Small intestine (tissue), 16 donors: ENCODE results near the gene SLN. TPM values are rescaled to one million over a fixed set of nuclear protein-coding genes. Genes with fewer than 3 reads are reported as not detected.
"Not testable (repeated sequence)": the region's sequence is repeated elsewhere in the genome, so short reads cannot be mapped to it uniquely, and the experiment has no call there.

Experiments used
- DNase-seq, 2 donors: peaks; one replicate each; pipeline versions ENCODE4 v3.0.0 to v3.0.0-alpha.2; 2013
- FAIRE-seq: peaks from 2 replicates; lab custom pipeline; 2012; peaks lifted over from hg19 to GRCh38; lab: Jason Lieb, UNC
- H3K27ac ChIP-seq, 3 donors: one replicate each; pipeline ENCODE4 v1.5.1; 2013; ENCODE audit warnings: low read length in 2 of 3, mild to moderate bottlenecking in 2 of 3, control low read depth in 1 of 3, inconsistent platforms in 1 of 3, low read depth in 1 of 3, moderate library complexity in 1 of 3
- H3K27me3 ChIP-seq, 3 donors: one replicate each; pipeline ENCODE4 v1.6.1; 2013; ENCODE audit warnings: low read length in 3 of 3, inconsistent platforms in 1 of 3; ENCODE audit not compliant: control insufficient read depth in 3 of 3, insufficient read depth in 3 of 3
- H3K36me3 ChIP-seq, 3 donors: one replicate each; pipeline ENCODE4 v1.6.1; 2013; ENCODE audit warnings: low read length in 3 of 3, inconsistent platforms in 1 of 3, low read depth in 1 of 3, mild to moderate bottlenecking in 1 of 3, moderate library complexity in 1 of 3; ENCODE audit not compliant: control insufficient read depth in 3 of 3, insufficient read depth in 2 of 3
- H3K4me1 ChIP-seq, 3 donors: one replicate each; pipeline ENCODE4 v1.6.1; 2013; ENCODE audit warnings: low read length in 2 of 3, inconsistent platforms in 1 of 3, low read depth in 1 of 3, mild to moderate bottlenecking in 1 of 3, moderate library complexity in 1 of 3; ENCODE audit not compliant: control insufficient read depth in 3 of 3, insufficient read depth in 2 of 3
- H3K4me3 ChIP-seq, 3 donors: one replicate each; pipeline ENCODE4 v1.5.1; 2013; ENCODE audit warnings: low read length in 3 of 3, control low read depth in 1 of 3, inconsistent platforms in 1 of 3, low read depth in 1 of 3, mild to moderate bottlenecking in 1 of 3, moderate library complexity in 1 of 3
- H3K9me3 ChIP-seq, 2 donors: one replicate each; pipeline ENCODE4 v1.6.1; 2013; ENCODE audit warnings: low read depth in 1 of 2, low read length in 1 of 2; ENCODE audit not compliant: control insufficient read depth in 2 of 2, insufficient read depth in 1 of 2
- WGBS, 3 donors: extraction: QIAGEN DNeasy Blood & Tissue Kit; methylation state at CpG; one replicate each; pipeline ENCODE4 v1.1.7; 2013; 5-methylcytosine and 5-hydroxymethylcytosine counted together
- long read RNA-seq, 10 donors: transcript quantifications; one replicate each; lab custom pipeline, GENCODE V29; 2026
- polyA plus RNA-seq, 4 donors: library from polyadenylated mRNA; stranded (reverse) in 3 of 4; unstranded in 1 of 4; fragments of 200-250 nt in 3 of 4; fragments of 120-200 nt in 1 of 4; gene quantifications; one replicate each; pipeline versions ENCODE4 v1.2.1 to v1.2.3, GENCODE V29; 2013
- donor health status: healthy with polysubstance abuse.
- donor health status: control.
- donor health status: control.
- donor health status: Bipolar disorder and iron deficiency.
- donor health status: healthy.

The SLN gene
- polyA plus RNA-seq: 1 to 10 TPM in 1 of 4 donors, under 1 TPM in 1, not detected in 2; 0.15 to 6.2 TPM
- long read RNA-seq, donor 1, partial matches to known transcripts: 0 of 3 reads
- long read RNA-seq, donor 1, other reads (novel, unspliced or antisense): 0 of 3 reads
- long read RNA-seq, donor 2, partial matches to known transcripts: 0 of 4 reads
- long read RNA-seq, donor 2, other reads (novel, unspliced or antisense): 0 of 4 reads
- long read RNA-seq, donor 3, partial matches to known transcripts: 0 of 4 reads
- long read RNA-seq, donor 3, other reads (novel, unspliced or antisense): 0 of 4 reads
- long read RNA-seq, donor 4, partial matches to known transcripts: 0 of 1 reads
- long read RNA-seq, donor 4, other reads (novel, unspliced or antisense): 0 of 1 reads
- long read RNA-seq, donor 5, transcript SLN-201 (2 exons, 722 nt): major isoform, 32 of 32 reads
- long read RNA-seq, donor 5, partial matches to known transcripts: 0 of 32 reads
- long read RNA-seq, donor 5, other reads (novel, unspliced or antisense): 0 of 32 reads
- long read RNA-seq, donor 6, partial matches to known transcripts: 0 of 2 reads
- long read RNA-seq, donor 6, other reads (novel, unspliced or antisense): 0 of 2 reads
- long read RNA-seq, donor 7: 0 reads
- long read RNA-seq, donor 8, transcript SLN-201 (2 exons, 722 nt): major isoform, 110 of 111 reads
- long read RNA-seq, donor 8, partial matches to known transcripts: 0 of 111 reads
- long read RNA-seq, donor 8, other reads (novel, unspliced or antisense): 0 of 111 reads
- long read RNA-seq, donor 9: 0 reads
- long read RNA-seq, donor 10: 0 reads

- Histone ChIP-seq H3K9me3 (no peaks in the 10 kb centered on the region), H3K36me3 (no peaks in the 10 kb centered on the region), H3K27me3 (no peaks in the 10 kb centered on the region), H3K4me1 (no peaks in the 10 kb centered on the region), H3K27ac (no peak within 1 kb of the TSS), H3K4me3 (no peak within 1 kb of the TSS)
- DNase-seq (peak; percentile 22 to 70), FAIRE-seq (no peak)
- 21 to 46% (median 30%) methylated on average over 12 of the region's 12 CpGs for WGBS, 3 donors
These were observed at the start of gene SLN for GRCh38 chr11:107711861-107712755. TSS of gene SLN (minus strand) at chr11:107712056.

GRCh38 chr11:107758719-107759355, 47.0 kb upstream of the SLN start:
- not testable (repeated sequence) for H3K4me1 ChIP-seq, H3K36me3 ChIP-seq, H3K27me3 ChIP-seq, H3K27ac ChIP-seq, FAIRE-seq, H3K9me3 ChIP-seq, H3K4me3 ChIP-seq
- DNase-seq: peak; percentile 14 to 82
- 14 to 63% (median 36%) methylated on average over 7 of the region's 7 CpGs for WGBS, 3 donors

GRCh38 chr11:107757661-107758060, 45.8 kb upstream of the SLN start:
- Histone ChIP-seq H3K9me3 (peaks cover 0 to 5% of the 10 kb centered on the region in 2 donors), H3K27ac (no peak overlapping the region), H3K4me3 (no peak overlapping the region), H3K27me3 (no peaks in the 10 kb centered on the region), H3K36me3 (no peaks in the 10 kb centered on the region), H3K4me1 (no peaks in the 10 kb centered on the region)
- WGBS, 3 donors: 75 to 86% (median 86%) methylated on average over 1 of the region's 1 CpG
- FAIRE-seq (no peak), DNase-seq (no peak)

- no peaks in the 10 kb centered on the region for H3K36me3 ChIP-seq
- peaks cover 0 to 5% of the 10 kb centered on the region in 2 donors for H3K9me3 ChIP-seq
- DNase-seq: no peak
- 74 to 92% (median 77%) methylated on average over 1 of the region's 1 CpG for WGBS, 3 donors
- no peak for FAIRE-seq
- H3K4me3 ChIP-seq: no peak overlapping the region
- H3K4me1 ChIP-seq: no peaks in the 10 kb centered on the region
- no peak overlapping the region for H3K27ac ChIP-seq
- no peaks in the 10 kb centered on the region for H3K27me3 ChIP-seq
These were observed 44.7 kb upstream of the SLN start for GRCh38 chr11:107756553-107756952.

GRCh38 chr11:107752949-107753822, 41.3 kb upstream of the SLN start:
- WGBS, 3 donors: 50 to 69% (median 67%) methylated on average over 2 of the region's 2 CpGs
- no peak for FAIRE-seq

GRCh38 chr11:107752508-107752907, 40.7 kb upstream of the SLN start:
- WGBS, 3 donors: 71 to 74% (median 71%) methylated on average over 5 of the region's 5 CpGs
- no peak overlapping the region for H3K27ac ChIP-seq
- FAIRE-seq (no peak), DNase-seq (no peak)
- H3K9me3 ChIP-seq: peaks cover 0 to 2% of the 10 kb centered on the region in 2 donors
- no peak overlapping the region for H3K4me3 ChIP-seq
- H3K4me1 ChIP-seq: no peaks in the 10 kb centered on the region
- H3K36me3 ChIP-seq: no peaks in the 10 kb centered on the region
- H3K27me3 ChIP-seq: peaks cover 0 to 5% (median 0%) of the 10 kb centered on the region in 3 donors

More at GRCh38 chr11:107752949-107753822, 41.3 kb upstream of the SLN start:
- Histone ChIP-seq H3K27me3 (peaks cover 0 to 2% (median 0%) of the 10 kb centered on the region in 3 donors), H3K4me1 (no peaks in the 10 kb centered on the region), H3K9me3 (peaks cover 0 to under 1% of the 10 kb centered on the region in 2 donors), H3K27ac (no peak overlapping the region), H3K4me3 (no peak overlapping the region), H3K36me3 (no peaks in the 10 kb centered on the region)
- no peak for DNase-seq

- DNase-seq (no peak), FAIRE-seq (no peak)
- 79 to 89% (median 87%) methylated on average over 9 of the region's 9 CpGs for WGBS, 3 donors
- H3K36me3 ChIP-seq: no peaks in the 10 kb centered on the region
- no peak overlapping the region for H3K27ac ChIP-seq
- no peak overlapping the region for H3K4me3 ChIP-seq
- peaks cover 0 to 2% of the 10 kb centered on the region in 2 donors for H3K9me3 ChIP-seq
- H3K4me1 ChIP-seq: no peaks in the 10 kb centered on the region
- peaks cover 0 to 5% (median 0%) of the 10 kb centered on the region in 3 donors for H3K27me3 ChIP-seq
These were observed 39.2 kb upstream of the SLN start for GRCh38 chr11:107751082-107751481.
